ENCODE results near the gene ZNF629.

ZNF629 gene

GRCh38 chr16:30785126-30786106 is 1.6 kb downstream of the ZNF629 start:
- FAIRE-seq: no peak

- FAIRE-seq: no peak
Measured at GRCh38 chr16:30784215-30784614, 2.8 kb downstream of the ZNF629 start.

GRCh38 chr16:30783280-30784109 is 3.5 kb downstream of the ZNF629 start:
- no peak for FAIRE-seq

DNA sequence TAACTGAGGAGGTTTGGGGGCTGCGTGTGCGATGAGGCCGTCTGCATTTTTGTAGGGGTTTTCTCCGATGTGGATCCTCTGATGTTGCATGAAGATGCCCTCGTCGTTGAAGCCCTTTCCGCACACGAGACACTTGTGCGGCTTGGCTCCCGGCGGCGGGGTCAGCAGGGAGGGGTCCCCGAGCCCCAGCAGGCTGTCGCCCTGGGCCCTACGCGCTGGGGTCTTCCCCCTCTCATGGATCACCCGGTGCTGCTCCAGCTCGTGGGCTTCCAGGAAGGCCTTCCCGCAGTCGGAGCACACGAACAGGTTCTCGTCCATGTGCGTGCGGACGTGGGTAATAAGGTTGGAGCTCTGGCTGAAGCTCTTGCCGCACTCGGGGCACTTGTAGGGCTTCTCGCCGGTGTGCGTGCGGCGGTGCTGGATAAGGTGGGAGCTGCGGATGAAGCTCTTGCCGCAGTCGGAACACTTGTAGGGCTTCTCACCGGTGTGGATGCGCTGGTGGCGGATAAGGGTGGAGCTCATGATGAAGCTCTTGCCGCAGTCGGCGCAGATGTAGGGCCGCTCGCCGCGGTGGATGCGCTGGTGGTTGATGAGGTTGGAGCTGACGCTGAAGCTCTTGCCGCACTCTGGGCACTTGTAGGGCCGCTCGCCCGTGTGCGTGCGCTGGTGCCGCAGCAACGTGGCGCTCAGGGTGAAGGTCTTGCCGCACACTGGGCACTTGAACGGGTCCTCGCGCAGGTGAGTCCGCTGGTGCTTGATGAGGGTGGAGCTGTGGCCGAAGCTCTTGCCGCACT is 4.3 kb downstream of the ZNF629 start:
- no peak for FAIRE-seq

DNA sequence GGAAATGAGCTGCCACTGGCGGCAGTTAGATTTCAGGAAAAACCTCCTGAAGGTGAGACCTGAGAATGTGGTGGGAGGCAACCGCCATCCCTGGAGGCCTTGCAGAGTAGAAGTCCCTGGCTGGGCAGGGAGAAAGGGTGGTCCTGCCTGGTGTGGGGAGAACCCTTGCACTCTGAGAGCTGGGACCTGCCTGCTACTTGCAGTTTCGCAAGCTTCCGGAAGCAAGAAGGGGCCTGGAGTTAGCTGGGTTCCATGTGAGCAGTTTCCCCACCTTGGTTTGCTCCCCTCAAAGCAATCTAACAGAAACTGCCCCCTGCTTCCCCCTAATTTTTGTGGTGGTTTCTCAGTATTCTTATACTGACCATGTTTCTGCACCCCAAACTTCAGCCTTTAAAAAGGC is 6.5 kb downstream of the ZNF629 start:
- FAIRE-seq: no peak

GRCh38 chr16:30780021-30780420 is 7.0 kb downstream of the ZNF629 start:
- FAIRE-seq: no peak

GRCh38 chr16:30779596-30779995 is 7.4 kb downstream of the ZNF629 start:
- no peak for FAIRE-seq

- FAIRE-seq: no peak
Measured at GRCh38 chr16:30778549-30779244, 8.3 kb downstream of the ZNF629 start.

DNA sequence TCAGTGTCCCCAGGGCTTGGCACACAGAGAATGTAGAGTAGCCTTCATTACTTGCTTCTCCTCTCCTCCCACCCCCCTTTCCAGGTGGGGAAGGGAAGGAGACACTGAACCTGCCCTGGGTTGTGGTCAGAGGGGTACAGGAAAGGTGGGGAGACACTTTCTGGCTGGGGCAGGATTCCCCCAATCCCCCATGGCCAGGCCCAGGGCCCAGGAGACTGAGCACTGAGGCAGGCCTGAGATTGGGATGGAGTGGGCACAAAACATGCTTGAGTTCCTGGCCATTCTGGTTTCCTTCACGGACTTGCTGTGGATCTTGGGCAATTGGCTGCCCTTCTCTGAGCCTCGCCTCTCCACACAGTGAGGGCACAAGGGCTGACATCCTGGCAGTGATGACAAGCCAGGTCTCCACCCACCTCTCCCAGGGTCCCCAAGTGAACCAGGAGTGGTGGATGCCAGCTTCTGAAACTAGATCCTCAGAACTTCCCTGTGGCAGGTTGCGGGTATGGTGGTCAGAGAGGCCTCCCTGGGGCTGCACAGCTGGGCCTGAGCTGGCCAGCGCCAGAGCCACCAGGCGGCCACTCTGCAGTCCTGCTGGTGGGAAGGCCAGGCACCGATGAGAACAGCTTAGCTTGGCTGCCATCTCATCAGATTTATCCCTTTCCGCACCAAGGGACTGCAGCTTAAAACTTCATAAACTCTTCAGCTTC is 9.3 kb downstream of the ZNF629 start:
- no peak for FAIRE-seq

DNA sequence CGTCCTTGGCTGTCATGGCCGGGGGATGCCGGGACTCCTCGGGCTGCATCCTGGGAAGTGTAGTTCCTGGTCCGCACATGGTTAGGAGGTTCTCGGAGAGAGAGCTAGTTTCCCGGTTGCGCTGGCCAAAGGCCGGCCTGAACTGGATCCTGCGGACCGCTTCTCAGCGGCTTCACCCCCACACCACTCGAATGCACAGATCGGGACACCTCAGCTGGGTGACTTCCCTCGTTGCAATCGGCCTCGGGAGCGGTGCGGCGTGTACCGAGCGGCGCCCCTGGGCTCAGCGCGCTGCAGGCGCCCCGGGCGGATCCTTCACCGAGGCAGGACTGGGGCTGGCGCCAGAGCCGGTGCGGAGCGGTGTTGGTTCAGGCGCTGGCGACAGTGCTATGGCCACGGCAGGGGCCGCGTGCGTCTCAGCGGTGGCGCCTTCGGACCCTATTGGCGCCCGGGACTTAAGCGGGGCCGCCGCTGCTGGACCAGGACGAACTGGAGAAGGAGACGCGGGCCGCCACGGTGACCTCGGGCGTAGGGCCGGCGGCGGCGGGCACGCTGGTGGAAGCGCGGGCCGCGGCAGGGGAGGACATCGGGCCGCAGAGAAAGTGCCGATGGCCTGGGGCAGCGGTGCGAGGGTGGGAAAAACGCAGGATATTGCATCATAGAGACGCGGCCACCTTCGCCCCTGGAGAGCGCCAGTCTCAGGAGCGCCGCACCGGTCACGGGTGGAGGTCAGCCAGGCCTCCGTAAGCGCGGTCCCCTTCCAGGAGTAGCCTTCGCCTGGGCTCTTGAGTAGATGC is 11.4 kb downstream of the ZNF629 start:
- FAIRE-seq: no peak

DNA sequence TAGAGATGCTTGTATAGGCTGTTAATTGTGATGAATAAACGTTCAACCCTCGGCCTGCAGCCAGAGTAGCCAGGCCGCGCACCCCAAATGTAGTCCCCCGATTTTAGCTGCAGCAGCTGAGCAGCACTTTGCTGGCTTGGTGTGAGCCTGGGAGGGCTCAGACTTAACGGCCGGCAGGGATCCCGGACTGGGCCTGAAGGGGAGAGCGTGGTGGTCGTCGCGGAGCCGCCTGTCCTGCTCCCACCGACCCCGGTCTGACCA is 11.9 kb downstream of the ZNF629 start:
- FAIRE-seq: no peak

GRCh38 chr16:30774367-30775130 is 12.5 kb downstream of the ZNF629 start:
- no peak for FAIRE-seq

DNA sequence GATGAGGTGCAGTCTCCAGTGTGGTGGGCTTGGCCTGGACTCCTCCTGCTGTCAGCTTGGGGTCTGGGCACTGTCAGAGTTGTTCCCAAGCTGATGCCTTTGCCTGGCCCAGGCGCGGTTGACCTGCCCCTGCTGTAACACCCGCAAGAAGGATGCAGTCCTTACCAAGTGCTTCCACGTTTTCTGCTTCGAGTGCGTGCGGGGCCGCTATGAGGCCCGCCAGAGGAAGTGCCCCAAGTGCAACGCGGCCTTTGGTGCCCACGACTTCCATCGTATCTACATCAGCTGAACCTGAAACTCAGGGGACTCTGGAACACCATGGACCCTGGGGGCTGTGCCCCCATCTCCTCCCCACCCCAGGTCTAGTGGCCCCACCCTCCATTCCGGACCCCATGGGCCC is 13.2 kb downstream of the ZNF629 start:
- no peak for FAIRE-seq

GRCh38 chr16:30771726-30772125 is 15.3 kb downstream of the ZNF629 start:
- no peak for FAIRE-seq

- FAIRE-seq: no peak
Measured at GRCh38 chr16:30769379-30770089, 17.5 kb downstream of the ZNF629 start.

- no peak for FAIRE-seq
Measured at GRCh38 chr16:30768583-30769181, 18.3 kb downstream of the ZNF629 start.

DNA sequence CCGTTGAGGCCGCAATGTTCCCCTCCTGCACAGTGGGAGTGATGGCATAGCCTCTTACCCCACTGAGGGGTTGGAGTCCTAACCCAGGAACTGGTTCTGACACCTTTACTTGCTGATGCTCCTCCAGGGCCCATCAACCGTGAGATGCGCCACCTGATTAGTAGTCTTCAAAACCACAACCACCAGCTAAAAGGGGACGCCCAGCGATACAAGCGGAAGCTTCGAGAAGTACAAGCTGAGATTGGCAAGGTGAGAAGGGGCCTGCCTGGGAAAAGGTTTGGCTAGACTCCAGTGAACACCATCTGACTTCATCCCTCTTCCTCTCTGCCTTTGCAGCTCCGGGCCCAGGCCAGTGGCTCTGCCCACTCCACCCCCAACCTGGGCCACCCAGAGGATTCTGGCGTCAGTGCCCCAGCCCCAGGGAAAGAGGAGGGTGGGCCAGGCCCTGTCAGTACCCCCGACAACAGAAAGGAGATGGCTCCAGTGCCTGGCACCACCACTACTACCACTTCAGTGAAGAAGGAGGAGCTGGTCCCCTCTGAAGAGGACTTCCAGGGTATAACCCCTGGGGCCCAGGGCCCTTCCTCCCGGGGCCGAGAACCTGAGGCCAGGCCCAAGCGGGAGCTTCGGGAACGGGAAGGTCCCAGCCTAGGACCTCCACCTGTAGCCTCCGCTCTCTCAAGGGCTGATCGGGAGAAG is 19.1 kb downstream of the ZNF629 start:
- FAIRE-seq: no peak

- no peak for FAIRE-seq
Measured at GRCh38 chr16:30766933-30767284, 20.1 kb downstream of the ZNF629 start.

Data from A204.1 (cell line).